Activated CD4-positive, CD25-positive, alpha-beta regulatory T cell treated with anti-CD3 and anti-CD28 coated beads, Interleukin-2, amount 50 U/mL, for 72 hours (primary cell): ENCODE measurements around the gene RXRB.
"Not testable (repeated sequence)": the region's sequence is repeated elsewhere in the genome, so short reads cannot be mapped to it uniquely, and the experiment has no call there.

Experiments used
- DNase-seq: peaks from one replicate; pipeline ENCODE4 v3.0.0; 2021

The RXRB gene

DNA sequence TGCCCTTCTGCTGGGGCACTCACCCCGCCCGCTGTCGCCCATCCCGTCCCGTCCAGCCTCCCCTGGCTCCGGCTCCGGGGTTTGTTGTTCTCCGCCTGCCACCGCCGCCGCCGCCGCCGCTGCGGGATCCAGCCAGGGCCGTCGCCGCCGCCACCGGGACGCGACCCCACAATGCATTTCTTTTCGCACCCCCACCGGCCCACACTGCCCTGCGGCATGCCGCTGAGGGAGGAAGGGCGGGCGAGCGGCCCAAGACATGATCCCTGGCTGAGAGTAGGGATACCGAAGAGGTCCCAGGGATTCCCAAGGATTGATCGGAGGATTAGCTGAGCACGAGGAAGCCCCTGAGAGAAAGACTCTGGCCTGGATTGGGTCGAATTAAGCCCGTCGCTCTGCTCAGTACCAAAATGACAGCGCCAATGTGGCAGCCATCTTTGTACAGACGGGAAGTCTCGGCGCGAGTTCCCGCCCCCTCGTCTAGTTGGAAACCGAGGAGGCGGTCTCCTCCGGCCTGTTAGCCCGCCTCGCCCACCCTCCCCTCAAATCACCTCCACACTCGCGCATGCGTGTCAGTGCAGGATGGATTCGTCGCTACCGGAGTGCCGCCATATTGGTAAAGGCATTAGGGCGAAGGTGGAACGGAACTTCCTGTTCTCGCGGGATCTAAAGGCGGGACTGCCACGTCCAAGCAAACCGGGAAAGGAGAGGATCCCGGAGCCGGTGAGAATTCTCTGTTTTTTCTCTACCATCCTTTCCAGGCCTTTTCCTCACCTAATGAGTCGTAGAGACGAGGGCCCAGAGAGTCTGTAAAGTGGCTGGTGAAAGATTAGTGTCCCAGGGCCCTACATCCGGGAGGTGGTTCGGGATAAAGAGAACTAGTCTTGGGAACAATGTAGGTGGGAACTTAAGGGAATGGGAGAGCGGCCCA, at the start of gene RXRB, which contains the start of gene SLC39A7:
Gene RXRB, minus strand, starts transcription at position 447 of the 928 bp plus-strand sequence. Its CDS starts 189 bp downstream, at position 258.
Gene SLC39A7, plus strand, starts transcription at position 649 of the 928 bp plus-strand sequence. CDS start 379 bp downstream, outside the sequence.
- peak; percentile 93 for DNase-seq

DNA sequence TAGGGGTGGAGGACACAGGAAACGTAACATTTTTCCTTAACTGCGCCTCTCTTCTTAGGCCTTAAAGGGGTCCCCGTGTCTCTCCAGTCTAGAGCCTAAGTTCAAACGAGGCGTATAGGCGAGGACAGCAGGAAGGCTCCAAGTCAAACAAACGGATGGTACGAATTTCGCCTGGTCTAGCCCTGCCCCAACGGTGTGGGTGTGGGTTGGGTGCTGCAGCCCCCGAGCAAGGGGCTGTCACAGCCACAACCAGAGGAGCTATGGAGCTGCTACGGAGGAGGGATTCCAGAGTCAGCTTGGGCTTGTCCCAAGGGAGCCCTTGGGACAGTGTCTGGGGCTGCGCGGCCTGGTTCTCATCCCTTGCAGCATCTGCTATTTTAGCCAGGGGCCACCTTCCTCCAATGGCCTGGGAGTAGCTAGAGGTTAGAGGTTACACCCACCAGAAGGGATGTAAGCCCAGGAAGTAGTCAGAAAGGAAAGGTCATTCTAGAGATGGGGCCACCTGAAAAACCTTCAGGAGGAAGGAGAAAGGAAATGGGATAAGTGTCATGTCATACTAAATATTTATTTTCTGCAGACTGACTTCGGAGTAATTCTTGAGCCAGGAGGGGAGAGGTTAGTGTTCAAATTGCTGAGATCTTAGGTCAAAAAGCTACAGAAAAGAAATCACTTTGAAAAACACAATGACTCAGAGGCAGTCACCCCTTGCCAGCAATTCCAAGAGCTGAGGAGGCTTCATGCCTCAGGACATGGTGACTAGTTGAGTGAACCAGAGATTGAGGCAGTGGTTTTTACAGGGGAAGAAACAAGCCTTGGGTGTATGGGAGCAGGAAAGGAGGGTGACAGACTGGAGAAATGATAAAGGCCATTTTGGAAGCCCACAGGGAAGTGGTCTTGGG, 49.5 kb upstream of the RXRB start:
- DNase-seq: no peak

DNA sequence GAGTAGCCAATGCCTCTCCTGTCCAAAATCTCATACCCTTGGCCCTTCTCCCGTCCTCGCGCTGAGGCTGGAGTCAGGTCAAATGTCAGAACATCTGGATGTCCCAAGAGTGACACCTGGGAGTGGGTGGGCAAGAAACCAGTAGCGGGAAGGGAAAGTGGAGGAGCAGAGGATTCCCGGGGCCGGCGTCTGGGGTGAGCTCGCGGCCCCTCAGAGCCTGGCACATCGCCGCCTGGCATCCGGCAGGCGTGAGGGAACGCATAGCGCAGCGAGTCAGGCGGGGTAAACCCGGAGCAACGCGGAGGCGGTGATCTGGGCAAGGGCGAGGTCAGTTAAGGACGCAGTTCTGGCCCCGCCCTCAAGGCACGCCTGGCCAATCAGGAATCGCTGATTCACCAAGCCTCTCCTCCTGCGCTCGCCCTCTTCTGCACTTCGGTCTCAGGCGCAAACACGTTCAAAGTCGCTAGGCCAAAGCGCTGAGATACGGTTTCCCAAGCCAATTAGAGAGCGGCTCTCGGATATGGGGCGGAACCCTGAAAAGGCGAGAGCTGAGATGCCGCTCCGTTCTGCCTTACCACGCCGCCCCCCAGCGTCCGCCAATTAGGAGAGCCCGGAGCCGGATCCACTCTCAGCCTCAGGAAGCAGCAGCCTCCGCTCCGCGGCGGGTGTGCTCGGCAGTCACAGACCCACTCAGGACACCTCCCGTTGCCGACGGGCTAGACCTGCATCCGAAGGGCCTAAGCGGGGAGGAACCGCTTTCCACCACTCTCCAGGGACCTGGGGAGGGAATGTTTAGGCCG, 48.7 kb upstream of the RXRB start:
- peak; percentile 95 for DNase-seq

DNA sequence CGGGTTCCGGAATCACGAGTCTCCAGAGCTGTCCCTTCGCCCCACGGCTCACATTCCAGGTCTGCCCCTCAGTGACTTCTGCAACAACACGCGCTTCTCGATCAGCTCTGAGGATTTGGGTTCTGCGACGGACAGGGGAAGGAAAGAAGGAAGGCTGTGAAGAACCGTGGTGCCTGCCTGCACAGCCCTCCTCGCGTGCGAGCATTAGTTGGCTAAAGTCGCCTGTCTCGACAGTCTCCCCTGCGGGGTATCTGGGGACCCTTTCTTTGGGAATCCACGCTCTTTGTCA, 48.1 kb upstream of the RXRB start:
- no peak for DNase-seq

- peak; percentile 93 for DNase-seq
Observed at GRCh38 chr6:33247977-33248642, 47.6 kb upstream of the RXRB start.

GRCh38 chr6:33243476-33243875, 43.0 kb upstream of the RXRB start:
- no peak for DNase-seq

GRCh38 chr6:33241968-33242367, 41.5 kb upstream of the RXRB start:
- no peak for DNase-seq

DNA sequence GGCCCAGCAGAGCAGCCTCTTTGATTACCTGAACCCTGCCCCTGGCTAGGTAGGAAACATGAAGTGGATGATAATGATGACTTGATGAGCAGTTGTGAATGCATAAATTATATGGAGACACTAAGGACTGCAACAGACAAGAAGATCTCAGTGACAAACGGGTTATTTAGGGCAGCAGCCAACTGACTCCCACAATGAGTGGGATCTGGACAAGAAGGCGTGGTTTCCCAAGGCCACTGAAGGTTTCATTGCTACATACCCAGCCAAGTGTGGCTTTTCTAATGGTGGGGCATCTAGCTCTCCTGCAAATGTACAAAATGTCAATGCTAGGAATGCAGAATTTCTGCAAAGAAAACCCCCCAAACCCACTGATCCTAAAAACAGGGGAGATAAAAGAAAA, 37.3 kb upstream of the RXRB start:
- no peak for DNase-seq

DNA sequence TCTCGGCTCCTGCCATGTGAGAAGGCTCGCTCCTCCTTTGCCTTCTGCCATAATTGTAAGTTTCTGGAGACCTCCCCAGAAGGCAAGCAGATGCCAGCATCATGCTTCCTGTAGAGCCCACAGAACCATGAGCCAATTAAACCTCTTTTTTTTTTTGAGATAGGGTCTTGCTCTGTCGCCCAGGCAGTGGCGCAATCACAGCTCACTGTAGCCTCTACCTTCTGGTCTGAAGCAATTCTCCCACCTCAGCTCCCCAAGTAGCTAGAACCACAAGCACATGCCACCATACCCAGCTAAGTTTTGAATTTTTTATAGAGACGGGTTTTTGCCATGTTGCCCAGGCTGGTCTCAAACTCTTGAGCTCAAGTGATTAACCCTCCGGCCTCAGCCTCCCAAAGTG, 36.4 kb upstream of the RXRB start:
- no peak for DNase-seq

GRCh38 chr6:33236328-33236727, 35.9 kb upstream of the RXRB start:
- no peak for DNase-seq

GRCh38 chr6:33235221-33235634, 34.8 kb upstream of the RXRB start:
- DNase-seq: no peak

DNA sequence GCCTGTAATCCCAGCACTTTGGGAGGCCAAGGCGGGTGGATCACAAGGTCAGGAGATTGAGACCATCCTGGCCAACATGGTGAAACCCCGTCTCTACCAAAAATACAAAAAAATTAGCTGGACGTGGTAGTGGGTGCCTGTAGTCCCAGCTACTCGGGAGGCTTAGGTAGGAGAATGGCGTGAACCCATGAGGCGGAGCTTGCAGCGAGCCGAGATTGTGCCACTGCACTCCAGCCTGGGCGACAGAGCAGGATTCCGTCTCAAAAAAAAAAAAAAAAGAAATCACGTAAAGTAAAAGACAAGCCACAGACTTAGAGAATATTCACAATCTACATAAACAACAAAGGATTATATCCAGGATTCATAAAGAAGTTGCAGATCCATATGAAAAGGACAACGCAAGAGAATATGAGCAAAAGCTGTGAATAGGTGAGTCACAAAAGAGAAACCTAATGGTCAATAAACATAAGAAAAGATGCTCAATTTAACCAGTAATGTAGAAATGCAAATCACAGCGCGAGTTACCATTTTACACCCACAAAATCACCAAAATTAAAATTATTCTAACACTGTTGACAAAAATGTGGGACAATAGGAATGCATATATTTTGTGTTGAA, 26.1 kb upstream of the RXRB start:
- not testable (repeated sequence) for DNase-seq

DNA sequence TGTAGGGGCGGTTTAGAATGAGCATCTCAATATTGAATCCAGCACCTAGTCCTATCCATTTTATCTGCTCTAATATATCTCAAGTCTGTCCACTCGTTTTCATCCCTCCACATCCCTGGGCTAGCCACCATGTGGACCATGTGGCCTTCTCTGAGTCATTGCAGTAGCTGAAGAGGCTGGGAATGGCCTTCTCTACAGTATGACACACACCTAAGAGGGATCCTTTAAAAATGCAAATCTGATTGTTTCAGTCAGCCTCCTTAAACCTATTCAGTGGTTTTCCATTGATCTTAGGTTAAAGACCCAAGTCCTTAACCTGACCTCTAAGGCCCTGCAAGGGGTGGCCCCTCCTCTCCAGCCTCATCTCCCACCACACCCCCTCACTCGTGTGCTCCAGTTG, 17.2 kb upstream of the RXRB start:
- no peak for DNase-seq

GRCh38 chr6:33217246-33217645, 16.8 kb upstream of the RXRB start:
- DNase-seq: no peak

GRCh38 chr6:33216117-33216649, 15.7 kb upstream of the RXRB start:
- DNase-seq: no peak

DNA sequence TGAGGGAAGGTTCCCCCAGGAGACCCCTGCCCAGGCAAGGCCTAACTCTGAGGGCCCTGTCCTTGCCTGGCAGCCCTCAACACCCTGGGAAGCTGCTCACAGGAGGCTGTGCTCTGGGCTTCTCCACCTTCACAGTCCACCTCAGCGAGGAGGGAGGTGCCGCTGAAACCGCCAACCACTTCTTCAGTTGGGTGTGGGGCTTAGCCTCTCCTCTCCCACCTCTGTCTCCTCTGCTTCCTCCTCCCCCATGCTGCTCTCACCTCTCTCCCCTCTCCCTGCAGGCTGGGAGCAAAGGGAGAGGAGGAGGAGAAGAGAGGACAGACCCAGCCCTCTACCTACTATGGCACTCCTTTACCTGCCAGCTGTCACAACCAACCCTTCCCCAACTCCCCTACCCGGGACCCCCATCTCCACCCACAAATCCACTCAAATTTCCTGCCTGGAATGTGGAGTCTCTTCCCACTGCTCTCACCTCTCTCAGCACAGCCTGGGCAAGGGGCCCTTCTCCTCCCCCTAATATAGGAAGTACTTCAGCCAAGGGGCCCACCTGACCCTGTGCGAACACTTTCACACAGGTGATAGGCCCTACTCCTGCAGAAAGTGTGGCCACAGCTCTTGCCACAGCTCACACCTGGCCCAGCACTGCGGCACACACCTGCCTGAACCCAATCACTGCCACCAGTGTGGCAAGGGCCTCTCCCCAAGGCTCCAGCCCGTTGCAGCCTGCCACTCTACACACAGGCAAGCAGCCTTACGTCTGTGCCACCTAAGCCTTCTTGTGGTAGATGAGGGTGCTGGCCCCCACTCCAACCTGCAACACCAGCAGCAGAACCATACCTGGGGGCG, 15.0 kb upstream of the RXRB start:
- no peak for DNase-seq

DNA sequence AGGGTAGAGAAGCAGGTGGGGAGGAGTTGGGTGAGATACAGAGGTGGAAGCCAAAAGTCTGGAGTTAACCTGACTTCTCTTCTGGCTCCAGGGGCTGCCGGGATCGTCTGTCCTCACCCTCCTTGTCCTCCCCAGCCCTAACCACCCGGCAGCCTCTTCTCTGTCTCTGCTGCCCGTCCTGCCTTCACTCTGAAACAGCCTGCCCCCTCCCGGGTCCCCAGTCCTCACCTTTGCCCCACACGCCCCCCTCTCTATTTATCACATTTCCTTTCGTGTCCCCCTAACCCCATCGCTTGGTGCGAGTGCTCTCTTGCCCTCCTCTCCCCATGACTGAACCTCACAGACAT, 13.5 kb upstream of the RXRB start:
- DNase-seq: no peak

DNA sequence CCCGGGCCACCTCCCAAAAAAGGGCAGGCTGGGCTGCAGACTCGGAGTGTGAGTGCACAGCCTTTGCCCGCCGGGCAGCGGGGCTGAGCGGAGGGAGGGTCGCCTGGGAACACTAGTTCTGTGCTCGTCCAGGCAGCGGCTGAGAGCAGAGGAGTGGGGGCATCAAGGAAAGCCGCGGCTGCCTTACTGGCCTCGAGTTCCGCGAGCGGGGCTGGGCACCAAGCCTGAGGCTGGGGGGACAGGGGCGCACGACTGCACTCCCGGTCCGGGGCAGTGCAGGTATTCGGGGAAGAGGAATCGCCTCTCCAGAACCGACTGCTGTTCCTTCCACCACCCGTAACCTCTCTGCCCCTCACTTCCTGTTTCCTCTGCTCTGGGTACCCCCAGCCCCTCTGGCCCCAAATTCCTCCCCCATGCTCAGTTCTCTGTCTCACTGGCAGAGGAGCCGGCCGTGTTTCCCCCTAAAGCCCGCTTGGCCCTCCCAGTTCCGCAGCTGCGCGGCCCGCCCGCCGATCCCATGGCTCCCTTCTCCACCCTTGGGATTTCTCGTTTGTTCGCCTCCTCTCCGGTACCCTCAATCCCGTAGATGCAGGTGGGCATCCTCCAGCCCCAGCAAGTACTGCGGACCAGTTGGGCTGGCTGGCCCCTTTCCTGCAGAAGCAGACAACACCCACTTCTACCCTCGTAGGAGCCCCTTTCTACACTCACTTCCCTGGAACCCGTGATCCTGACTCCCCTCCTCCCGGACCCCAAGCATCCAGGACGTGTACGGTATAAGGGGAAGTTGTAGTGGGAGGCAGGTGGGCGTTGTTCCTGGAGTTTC, 12.9 kb upstream of the RXRB start:
- no peak for DNase-seq

GRCh38 chr6:33212857-33213165, 12.3 kb upstream of the RXRB start:
- DNase-seq: no peak
